ENCODE measurements around the gene EYA2. TPM values are rescaled to one million over a fixed set of nuclear protein-coding genes. Genes with fewer than 3 reads are reported as not detected.

The EYA2 gene
- total RNA-seq, 1 donor from 2014 or later: 1.3 TPM

DNA sequence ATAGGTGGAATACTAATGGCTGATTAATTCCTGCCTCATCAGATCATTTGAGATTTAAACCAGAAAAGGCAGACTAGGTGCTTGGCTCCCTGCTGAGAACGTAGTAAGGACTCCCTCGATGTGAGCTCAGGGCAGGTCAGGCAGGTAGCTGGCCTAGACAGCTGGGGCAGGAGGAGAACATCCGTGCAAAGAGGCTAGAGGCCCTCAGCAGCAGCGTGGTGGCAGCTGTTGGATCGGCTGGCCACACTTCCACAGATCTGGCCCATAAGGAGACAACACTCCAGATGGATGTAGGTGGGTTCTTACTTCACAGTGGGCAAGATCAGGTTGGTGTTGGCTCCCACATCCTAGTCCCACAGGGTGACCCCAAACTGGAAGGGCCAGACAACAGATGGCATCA, 38.5 kb downstream of the EYA2 start:
- Mint-ChIP-seq H3K27ac (ENCODE audit: unreplicated experiment) (no peak overlapping the region), H3K27me3 (ENCODE audit: low read depth) (no peaks in the 10 kb centered on the region), H3K4me3 (no peak overlapping the region), H3K4me1 (peaks cover 26% of the 10 kb centered on the region), H3K9me3 (no peaks in the 10 kb centered on the region), H3K36me3 (ENCODE audit: low read depth) (no peaks in the 10 kb centered on the region)
- TF ChIP-seq, protein P1, sequence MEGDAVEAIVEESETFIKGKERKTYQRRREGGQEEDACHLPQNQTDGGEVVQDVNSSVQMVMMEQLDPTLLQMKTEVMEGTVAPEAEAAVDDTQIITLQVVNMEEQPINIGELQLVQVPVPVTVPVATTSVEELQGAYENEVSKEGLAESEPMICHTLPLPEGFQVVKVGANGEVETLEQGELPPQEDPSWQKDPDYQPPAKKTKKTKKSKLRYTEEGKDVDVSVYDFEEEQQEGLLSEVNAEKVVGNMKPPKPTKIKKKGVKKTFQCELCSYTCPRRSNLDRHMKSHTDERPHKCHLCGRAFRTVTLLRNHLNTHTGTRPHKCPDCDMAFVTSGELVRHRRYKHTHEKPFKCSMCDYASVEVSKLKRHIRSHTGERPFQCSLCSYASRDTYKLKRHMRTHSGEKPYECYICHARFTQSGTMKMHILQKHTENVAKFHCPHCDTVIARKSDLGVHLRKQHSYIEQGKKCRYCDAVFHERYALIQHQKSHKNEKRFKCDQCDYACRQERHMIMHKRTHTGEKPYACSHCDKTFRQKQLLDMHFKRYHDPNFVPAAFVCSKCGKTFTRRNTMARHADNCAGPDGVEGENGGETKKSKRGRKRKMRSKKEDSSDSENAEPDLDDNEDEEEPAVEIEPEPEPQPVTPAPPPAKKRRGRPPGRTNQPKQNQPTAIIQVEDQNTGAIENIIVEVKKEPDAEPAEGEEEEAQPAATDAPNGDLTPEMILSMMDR (conservative IDR thresholded peaks at IDR 0.05): no peak
- no peak for DNase-seq (ENCODE audit: low read depth, low spot score)

DNA sequence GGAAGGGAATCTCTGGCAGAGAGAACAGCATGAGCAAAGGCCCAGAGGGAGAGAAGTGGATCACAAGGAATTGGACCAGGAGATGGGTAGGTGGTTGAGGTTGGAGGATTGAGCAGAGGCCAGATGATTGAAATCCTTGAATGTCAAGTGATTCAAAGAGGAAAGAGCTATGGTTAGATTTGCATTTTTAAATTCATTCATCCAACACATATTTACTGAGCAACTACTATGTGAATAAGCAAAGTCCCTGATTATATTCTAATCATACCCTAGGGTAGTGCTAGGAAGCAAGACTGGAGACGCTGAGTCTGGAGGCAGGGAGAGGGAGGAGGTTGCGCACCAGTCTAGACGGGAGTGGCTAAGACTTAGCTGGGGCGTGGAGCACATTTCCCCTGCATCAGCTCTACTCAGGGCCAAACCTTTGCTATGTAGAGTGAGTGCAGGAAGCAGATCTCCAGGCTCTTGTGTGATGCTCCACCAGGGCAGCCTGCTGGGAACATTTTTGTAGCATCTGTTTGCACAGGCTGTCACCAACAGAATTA, 40.2 kb downstream of the EYA2 start:
- no peak overlapping the region for H3K27ac Mint-ChIP-seq (ENCODE audit: unreplicated experiment)

DNA sequence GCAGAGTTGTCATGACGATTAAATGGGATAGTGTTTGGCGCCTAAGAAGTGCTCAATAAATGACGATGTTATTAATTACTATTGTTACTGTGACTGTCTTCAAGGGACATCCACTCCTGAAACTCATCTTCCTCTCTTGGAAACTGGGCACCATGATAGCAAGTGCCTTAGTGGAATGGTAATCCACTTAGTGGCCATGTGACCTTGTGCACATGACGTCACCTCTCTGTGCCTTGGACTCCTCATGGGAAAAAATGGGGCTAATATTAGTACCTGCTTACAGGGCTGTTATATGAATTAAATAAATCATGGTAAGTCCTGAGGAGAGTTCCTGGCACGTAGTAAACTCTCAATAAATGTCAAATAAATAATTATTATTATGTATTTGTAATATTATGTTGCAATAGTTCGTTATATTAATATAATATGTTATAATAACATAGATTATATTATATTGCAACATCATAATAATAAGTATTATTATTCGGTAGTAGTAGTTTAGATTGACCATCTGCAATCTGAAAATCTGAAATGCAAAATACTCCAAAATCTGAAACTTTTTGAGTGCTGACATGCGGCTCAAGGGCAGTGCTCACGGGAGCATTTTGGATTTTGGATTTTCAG, 40.9 kb downstream of the EYA2 start:
- H3K27ac Mint-ChIP-seq (ENCODE audit: unreplicated experiment): no peak overlapping the region
- H3K4me3 Mint-ChIP-seq: no peak overlapping the region
- no peaks in the 10 kb centered on the region for H3K9me3 Mint-ChIP-seq

More for the DNA sequence above, 40.2 kb downstream of the EYA2 start:
- H3K36me3 Mint-ChIP-seq (ENCODE audit: low read depth): no peaks in the 10 kb centered on the region
- H3K4me1 Mint-ChIP-seq: peaks cover 13% of the 10 kb centered on the region
- no peaks in the 10 kb centered on the region for H3K27me3 Mint-ChIP-seq (ENCODE audit: low read depth)
- no peak overlapping the region for H3K4me3 Mint-ChIP-seq
- no peak for DNase-seq (ENCODE audit: low read depth, low spot score)
- TF ChIP-seq, protein P1 (conservative IDR thresholded peaks at IDR 0.05): no peak
- no peaks in the 10 kb centered on the region for H3K9me3 Mint-ChIP-seq

DNA sequence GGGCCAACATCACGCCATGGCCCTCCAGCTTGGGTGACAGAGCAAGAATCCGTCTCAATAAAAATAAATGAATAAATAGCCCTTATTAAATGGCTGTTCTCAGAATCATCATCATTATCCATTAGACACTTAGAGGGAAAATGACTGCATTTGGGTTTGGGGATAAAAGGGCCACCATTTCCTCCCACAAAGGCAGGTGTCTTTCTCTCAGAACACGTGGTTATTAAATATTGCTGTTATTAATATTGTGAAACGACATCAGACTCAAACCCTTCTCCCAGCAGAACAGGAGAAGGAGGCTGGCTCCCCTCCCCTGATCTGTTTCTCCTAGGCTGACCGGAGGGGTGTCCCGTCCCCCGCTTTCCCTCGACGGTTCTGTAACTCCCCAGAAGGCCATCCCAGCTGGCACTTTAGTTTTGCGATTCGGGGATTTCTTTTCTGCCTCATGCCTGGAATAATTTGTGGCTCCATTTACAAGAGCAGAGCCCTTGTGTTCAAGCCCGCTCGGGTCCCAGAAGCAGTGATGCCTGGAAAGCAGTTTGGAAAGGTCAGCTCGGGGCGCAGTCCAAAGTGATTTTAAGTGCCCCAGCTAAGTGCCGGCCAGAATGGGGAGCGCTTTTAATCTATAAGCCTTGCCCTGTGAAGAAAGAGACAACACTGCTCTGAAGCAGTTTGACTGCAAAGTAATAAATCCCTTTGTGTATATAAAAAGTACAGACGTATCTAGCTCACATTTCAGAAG, 41.9 kb downstream of the EYA2 start:
- Mint-ChIP-seq H3K36me3 (ENCODE audit: low read depth) (no peaks in the 10 kb centered on the region), H3K9me3 (no peaks in the 10 kb centered on the region), H3K4me3 (no peak overlapping the region), H3K4me1 (peaks cover 19% of the 10 kb centered on the region), H3K27ac (ENCODE audit: unreplicated experiment) (no peak overlapping the region), H3K27me3 (ENCODE audit: low read depth) (no peaks in the 10 kb centered on the region)
- DNase-seq (ENCODE audit: low read depth, low spot score): no peak
- TF ChIP-seq, protein P1 (conservative IDR thresholded peaks at IDR 0.05): no peak

More for the DNA sequence above, 40.9 kb downstream of the EYA2 start:
- TF ChIP-seq, protein P1 (conservative IDR thresholded peaks at IDR 0.05): no peak
- Mint-ChIP-seq H3K36me3 (ENCODE audit: low read depth) (no peaks in the 10 kb centered on the region), H3K4me1 (peaks cover 17% of the 10 kb centered on the region), H3K27me3 (ENCODE audit: low read depth) (no peaks in the 10 kb centered on the region)
- no peak for DNase-seq (ENCODE audit: low read depth, low spot score)

DNA sequence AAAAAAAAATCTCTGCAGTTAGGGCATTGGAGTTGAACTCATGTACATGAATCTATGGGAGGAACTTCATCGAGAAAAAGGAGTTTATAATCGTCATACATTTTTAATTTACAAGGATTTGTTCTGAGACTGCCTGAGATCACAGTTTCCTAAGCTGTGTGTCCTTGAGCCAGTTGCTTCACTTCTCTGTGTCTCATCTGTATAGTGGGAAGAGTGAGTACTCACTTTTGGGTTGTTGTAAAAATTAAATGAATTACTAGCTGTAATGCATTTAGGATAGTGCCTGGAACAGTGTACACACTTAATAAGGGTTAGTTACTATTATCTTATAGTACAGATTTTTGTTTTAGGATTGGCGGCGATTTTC, 42.5 kb downstream of the EYA2 start:
- H3K27ac Mint-ChIP-seq (ENCODE audit: unreplicated experiment): no peak overlapping the region

More for the DNA sequence above, 42.5 kb downstream of the EYA2 start:
- TF ChIP-seq, protein P1 (conservative IDR thresholded peaks at IDR 0.05): no peak
- no peak overlapping the region for H3K4me3 Mint-ChIP-seq
- no peaks in the 10 kb centered on the region for H3K27me3 Mint-ChIP-seq (ENCODE audit: low read depth)
- peaks cover 19% of the 10 kb centered on the region for H3K4me1 Mint-ChIP-seq
- no peaks in the 10 kb centered on the region for H3K36me3 Mint-ChIP-seq (ENCODE audit: low read depth)
- DNase-seq (ENCODE audit: low read depth, low spot score): no peak
- no peaks in the 10 kb centered on the region for H3K9me3 Mint-ChIP-seq

Data from neural crest cell (in vitro differentiated cells).